Lower leg skin (tissue), 4 donors: ENCODE results near the gene ALPI. TPM values are rescaled to one million over a fixed set of nuclear protein-coding genes. Genes with fewer than 3 reads are reported as not detected.
"Not testable (repeated sequence)": the region's sequence is repeated elsewhere in the genome, so short reads cannot be mapped to it uniquely, and the experiment has no call there.

Experiments used
- DNase-seq, 2 donors: peaks; one replicate each; pipeline ENCODE4 v3.0.0-alpha.2; 2019; ENCODE audit warnings: low spot score in 2 of 2
- H3K4me3 ChIP-seq: fragments of 200-600 bp; sonication (generic); 2 replicates; pipeline ENCODE4 v1.5.1; 2017; ENCODE audit warnings: mild to moderate bottlenecking, low read depth; ENCODE audit not compliant: poor library complexity, severe bottlenecking
- POLR2A ChIP-seq, 2 donors: fragments of 450-650 bp; IDR thresholded peaks; one replicate each; pipeline ENCODE4 v1.6.1; 2016 to 2017; ENCODE audit warnings: antibody characterized with exemption in 2 of 2, mild to moderate bottlenecking in 1 of 2, moderate library complexity in 1 of 2
- WGBS, 2 donors: methylation state at CpG; one replicate each; pipeline ENCODE4 v1.1.5; 2018; 5-methylcytosine and 5-hydroxymethylcytosine counted together
- intact Hi-C: fragments of 100-400 bp; cut with DNase I; formaldehyde crosslinking; loops from one replicate; pipeline ENCODE4 v1.15.0; 2023; ENCODE audit warnings: low total_unique reads
- total RNA-seq, 4 donors: library from RNA; depleted of rRNA; stranded (reverse); fragments of >200 nt; gene quantifications; one replicate each; pipeline ENCODE4 v1.1.0, GENCODE V29; 2016
- TF ChIP-seq, protein P1 (sequence below), 3 donors: fragments of 450-650 bp; IDR thresholded peaks; one replicate each; pipeline ENCODE4 v1.5.1; 2016; ENCODE audit warnings: antibody characterized with exemption in 3 of 3, mild to moderate bottlenecking in 3 of 3, moderate library complexity in 2 of 3

ALPI gene
- total RNA-seq, 4 donors from 2014 or later, result not detected

DNA sequence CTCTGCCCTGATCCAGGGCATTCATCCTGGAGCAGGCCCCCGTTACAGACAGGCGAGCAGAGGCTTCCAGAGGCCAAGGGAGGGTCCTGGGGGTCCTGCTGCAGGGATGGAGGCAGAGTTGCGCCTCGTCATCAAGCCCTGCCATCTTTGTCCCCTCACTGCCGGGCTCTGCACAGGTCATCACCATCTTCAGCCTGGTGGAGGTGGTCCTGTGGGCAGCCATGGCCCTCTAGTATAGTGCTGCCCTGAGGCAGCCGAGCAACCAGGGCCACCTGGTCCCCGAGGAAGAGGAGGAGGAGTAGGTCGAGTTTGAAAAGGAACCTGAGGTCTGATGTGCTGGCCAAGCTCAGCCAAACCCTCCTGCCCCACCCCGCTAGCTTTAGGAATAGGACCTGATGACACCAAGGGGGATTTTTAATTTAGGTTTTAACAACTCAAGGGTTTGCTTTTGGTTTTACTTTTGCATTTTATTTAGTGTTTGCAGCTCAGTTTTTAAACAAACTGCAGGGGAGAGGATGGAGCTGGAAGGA is 8.8 kb upstream of the ALPI start:
- WGBS, 2 donors, result 81% methylated on average over 6 to 9 of the region's 9 CpGs
- H3K4me3 ChIP-seq, result no peak overlapping the region
- intact Hi-C loops, result no loop called here
- TF ChIP-seq POLR2A (IDR thresholded peaks at IDR 0.05), result no peak
- TF ChIP-seq, protein P1, sequence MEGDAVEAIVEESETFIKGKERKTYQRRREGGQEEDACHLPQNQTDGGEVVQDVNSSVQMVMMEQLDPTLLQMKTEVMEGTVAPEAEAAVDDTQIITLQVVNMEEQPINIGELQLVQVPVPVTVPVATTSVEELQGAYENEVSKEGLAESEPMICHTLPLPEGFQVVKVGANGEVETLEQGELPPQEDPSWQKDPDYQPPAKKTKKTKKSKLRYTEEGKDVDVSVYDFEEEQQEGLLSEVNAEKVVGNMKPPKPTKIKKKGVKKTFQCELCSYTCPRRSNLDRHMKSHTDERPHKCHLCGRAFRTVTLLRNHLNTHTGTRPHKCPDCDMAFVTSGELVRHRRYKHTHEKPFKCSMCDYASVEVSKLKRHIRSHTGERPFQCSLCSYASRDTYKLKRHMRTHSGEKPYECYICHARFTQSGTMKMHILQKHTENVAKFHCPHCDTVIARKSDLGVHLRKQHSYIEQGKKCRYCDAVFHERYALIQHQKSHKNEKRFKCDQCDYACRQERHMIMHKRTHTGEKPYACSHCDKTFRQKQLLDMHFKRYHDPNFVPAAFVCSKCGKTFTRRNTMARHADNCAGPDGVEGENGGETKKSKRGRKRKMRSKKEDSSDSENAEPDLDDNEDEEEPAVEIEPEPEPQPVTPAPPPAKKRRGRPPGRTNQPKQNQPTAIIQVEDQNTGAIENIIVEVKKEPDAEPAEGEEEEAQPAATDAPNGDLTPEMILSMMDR (IDR thresholded peaks at IDR 0.05), result no peak
- DNase-seq, result peak in 1 of 2 donors; percentile 63

DNA sequence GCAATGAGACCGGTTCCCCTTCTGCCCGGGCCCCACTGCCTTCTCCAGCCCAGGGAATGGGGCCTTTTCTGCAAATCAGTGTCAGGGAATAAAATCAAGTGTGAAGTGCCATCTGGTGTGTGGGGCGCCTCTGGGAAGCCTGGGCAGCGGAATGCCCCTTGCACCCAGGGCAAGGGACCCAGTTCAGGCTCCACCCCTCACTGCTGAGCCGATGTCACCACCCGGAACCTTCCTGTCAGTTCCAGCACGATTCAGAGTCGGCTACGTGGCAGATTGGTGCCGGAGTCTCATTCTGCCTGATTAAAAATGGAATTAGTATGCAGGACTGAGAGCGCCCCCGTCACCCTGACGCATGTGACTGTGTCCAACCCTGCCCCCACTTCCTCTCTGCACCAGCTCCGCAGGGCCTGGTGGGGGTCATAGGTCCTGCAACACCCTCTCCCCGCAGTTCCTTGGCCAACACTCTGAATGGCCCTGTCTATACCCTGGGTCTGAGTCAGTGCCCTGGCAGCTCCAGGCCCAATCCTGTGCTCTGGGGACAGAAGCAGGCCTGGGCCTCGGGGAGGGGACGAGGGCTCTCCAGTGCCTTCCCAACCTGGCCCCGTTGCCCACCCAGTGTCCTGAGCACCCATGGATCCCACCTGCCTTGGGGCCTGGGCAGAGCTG is 8.2 kb upstream of the ALPI start:
- intact Hi-C loops, result no loop called here
- H3K4me3 ChIP-seq, result no peak overlapping the region
- TF ChIP-seq POLR2A (IDR thresholded peaks at IDR 0.05), result no peak
- TF ChIP-seq, protein P1 (IDR thresholded peaks at IDR 0.05), result no peak
- peak in 1 of 2 donors; percentile 76 for DNase-seq
- WGBS, 2 donors, result 84 to 92% methylated on average over 13 to 18 of the region's 18 CpGs

DNA sequence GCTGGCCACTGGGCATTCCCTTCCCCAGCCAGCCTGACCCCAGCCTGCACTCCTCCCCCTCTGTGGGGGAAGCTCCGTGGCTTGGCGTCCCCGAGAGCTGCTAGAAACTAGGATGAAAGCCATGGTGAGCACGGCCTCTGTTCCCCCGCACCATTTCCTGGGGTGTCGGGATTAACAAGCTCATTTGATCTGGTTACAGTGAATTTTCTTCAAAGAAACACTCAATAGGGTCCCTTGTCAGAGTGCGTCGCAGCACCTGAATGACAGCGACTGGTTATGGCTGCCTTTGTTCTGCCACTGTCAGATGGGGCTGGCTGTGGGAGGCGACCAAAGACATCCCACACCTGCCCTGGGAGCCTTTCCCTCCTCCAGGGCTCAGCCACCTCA is 7.7 kb upstream of the ALPI start:
- no peak overlapping the region for H3K4me3 ChIP-seq
- no peak for TF ChIP-seq POLR2A (IDR thresholded peaks at IDR 0.05)
- TF ChIP-seq, protein P1 (IDR thresholded peaks at IDR 0.05), result no peak
- DNase-seq, result no peak
- intact Hi-C loops, result no loop called here
- WGBS, 2 donors, result 78 to 84% methylated on average over 7 to 10 of the region's 10 CpGs

DNA sequence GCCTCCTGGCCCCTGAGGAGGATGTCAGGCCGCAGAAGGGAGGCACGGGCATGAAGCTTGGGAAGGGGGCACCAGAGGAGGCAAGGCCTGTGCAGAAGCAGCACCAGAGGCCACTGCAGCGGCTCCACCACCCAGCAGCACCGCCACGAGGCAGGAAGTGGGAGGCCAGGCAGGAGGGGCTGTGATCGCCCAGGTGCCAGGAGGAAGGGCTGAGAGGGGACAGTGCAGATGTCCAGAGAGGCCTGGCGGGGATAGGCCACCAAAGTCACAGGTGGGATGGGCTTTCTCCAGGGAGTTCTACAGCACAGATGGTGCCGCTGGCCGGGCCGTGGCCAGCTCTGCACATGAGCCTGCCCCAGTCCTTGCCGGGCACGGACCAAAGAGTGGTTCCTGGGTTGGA is 6.0 kb upstream of the ALPI start:
- TF ChIP-seq, protein P1 (IDR thresholded peaks at IDR 0.05), result no peak
- no peak for TF ChIP-seq POLR2A (IDR thresholded peaks at IDR 0.05)
- intact Hi-C loops, result no loop called here
- no peak overlapping the region for H3K4me3 ChIP-seq
- 68 to 73% methylated on average over 11 to 12 of the region's 12 CpGs for WGBS, 2 donors
- peak in 1 of 2 donors; percentile 83 for DNase-seq

DNA sequence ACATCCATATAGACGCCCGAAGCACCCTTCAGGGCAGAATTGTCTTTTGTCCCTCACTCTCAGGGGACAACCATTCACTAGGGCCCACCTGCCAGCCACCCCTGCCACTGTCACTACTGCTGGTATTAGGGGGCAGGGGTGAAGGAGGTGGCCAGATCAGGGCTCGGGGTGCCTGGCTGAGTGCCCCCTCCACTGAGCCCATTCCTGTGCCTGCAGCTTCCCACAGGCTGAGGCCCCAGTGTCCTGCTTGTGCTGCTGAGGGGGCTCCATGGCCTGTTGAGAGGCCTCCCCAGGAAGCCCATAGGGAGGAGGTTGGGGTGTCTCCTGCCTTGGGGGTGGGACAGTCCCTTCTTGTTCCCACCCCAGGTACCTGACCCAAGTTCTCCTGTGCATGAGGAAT is 4.3 kb upstream of the ALPI start:
- peak in 1 of 2 donors; percentile 58 for DNase-seq
- WGBS, 2 donors, result 91 to 94% methylated on average over 3 of the region's 3 CpGs
- H3K4me3 ChIP-seq, intact Hi-C loops: not testable (repeated sequence)

DNA sequence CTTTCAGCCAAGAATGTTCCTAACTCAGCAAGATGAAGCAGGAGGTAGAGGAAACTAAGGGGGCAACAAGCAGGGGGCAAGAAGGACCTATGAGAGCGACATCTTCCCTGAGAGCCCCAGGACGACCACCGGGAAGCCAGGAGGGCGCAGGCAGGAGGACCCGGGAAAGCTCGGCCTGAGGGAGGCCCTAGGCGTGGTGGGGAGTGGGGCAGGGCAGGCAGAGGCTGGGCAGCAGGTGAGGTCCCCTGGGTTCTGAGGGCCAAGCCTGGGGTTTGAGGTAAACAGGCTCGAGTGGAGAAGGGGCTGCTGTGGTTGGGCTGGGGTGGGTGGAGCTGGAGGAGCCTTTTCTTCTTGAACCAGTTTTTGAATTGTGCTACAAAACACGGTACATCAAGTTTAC is 1.3 kb upstream of the ALPI start:
- no peak overlapping the region for H3K4me3 ChIP-seq
- intact Hi-C loops, result no loop called here
- DNase-seq, result peak in 1 of 2 donors; percentile 63
- TF ChIP-seq, protein P1 (IDR thresholded peaks at IDR 0.05), result no peak
- no peak for TF ChIP-seq POLR2A (IDR thresholded peaks at IDR 0.05)
- 81 to 89% methylated on average over 9 of the region's 9 CpGs for WGBS, 2 donors
